Astrocyte (in vitro differentiated cells and primary cell): ENCODE measurements around the gene CENPC. TPM values are rescaled to one million over a fixed set of nuclear protein-coding genes. Genes with fewer than 3 reads are reported as not detected.

Experiments
- DNase-seq: peaks from one replicate; pipeline ENCODE4 v3.0.0-alpha.2; 2010; ENCODE audit warnings: low read depth
- FAIRE-seq: peaks from 2 replicates; lab custom pipeline; 2011; peaks lifted over from hg19 to GRCh38; lab: Jason Lieb, UNC
- H2AFZ ChIP-seq: 2 replicates; pipeline ENCODE4 v1.6.0; 2012; ENCODE audit warnings: low read depth, low read length, inconsistent platforms
- H3K27ac ChIP-seq: 2 replicates; pipeline ENCODE4 v1.5.1; 2011; ENCODE audit warnings: low read depth, low read length, inconsistent platforms
- H3K27me3 ChIP-seq: 2 replicates; pipeline ENCODE4 v1.6.0; 2011; ENCODE audit warnings: low read length, inconsistent platforms; ENCODE audit not compliant: insufficient read depth
- H3K36me3 ChIP-seq: 2 replicates; pipeline ENCODE4 v1.5.1; 2011; ENCODE audit warnings: low read length, inconsistent platforms; ENCODE audit not compliant: insufficient read depth
- H3K4me1 ChIP-seq: 2 replicates; pipeline ENCODE4 v1.5.1; 2011; ENCODE audit warnings: low read length, inconsistent platforms; ENCODE audit not compliant: insufficient read depth
- H3K4me2 ChIP-seq: 2 replicates; pipeline ENCODE4 v1.6.0; 2012; ENCODE audit warnings: low read length, inconsistent platforms
- H3K4me3 ChIP-seq: 2 replicates; pipeline ENCODE4 v1.5.1; 2011; ENCODE audit warnings: low read depth, mild to moderate bottlenecking, low read length, inconsistent platforms; ENCODE audit not compliant: insufficient read depth
- H3K79me2 ChIP-seq: 2 replicates; pipeline ENCODE4 v1.6.0; 2012; ENCODE audit warnings: mild to moderate bottlenecking, low read length, inconsistent platforms; ENCODE audit not compliant: insufficient read depth
- H3K9ac ChIP-seq: 2 replicates; pipeline ENCODE4 v1.6.0; 2012; ENCODE audit warnings: mild to moderate bottlenecking, low read length, inconsistent platforms
- H3K9me3 ChIP-seq: 2 replicates; pipeline ENCODE4 v1.5.1; 2012; ENCODE audit warnings: low read depth, mild to moderate bottlenecking, low read length, inconsistent platforms; ENCODE audit not compliant: insufficient read depth
- H4K20me1 ChIP-seq: 2 replicates; pipeline ENCODE4 v1.6.0; 2012; ENCODE audit warnings: low read length, inconsistent platforms; ENCODE audit not compliant: insufficient read depth
- H3K27ac Mint-ChIP-seq: one replicate; pipeline ENCODE4 v1.8.0; 2021; ENCODE audit warnings: mild to moderate bottlenecking, mixed read lengths; ENCODE audit not compliant: unreplicated experiment
- H3K27me3 Mint-ChIP-seq: one replicate; pipeline ENCODE4 v1.8.0; 2021; ENCODE audit warnings: low read depth, mixed read lengths; ENCODE audit not compliant: unreplicated experiment
- H3K36me3 Mint-ChIP-seq: one replicate; pipeline ENCODE4 v1.8.0; 2021; ENCODE audit warnings: low read depth, mixed read lengths; ENCODE audit not compliant: unreplicated experiment
- H3K4me1 Mint-ChIP-seq: one replicate; pipeline ENCODE4 v1.8.0; 2021; ENCODE audit warnings: low read depth, mixed read lengths; ENCODE audit not compliant: unreplicated experiment
- H3K4me3 Mint-ChIP-seq: one replicate; pipeline ENCODE4 v1.8.0; 2021; ENCODE audit warnings: mild to moderate bottlenecking, moderate library complexity, mixed read lengths; ENCODE audit not compliant: unreplicated experiment
- H3K9me3 Mint-ChIP-seq: one replicate; pipeline ENCODE4 v1.8.0; 2021; ENCODE audit warnings: mild to moderate bottlenecking, mixed read lengths; ENCODE audit not compliant: unreplicated experiment
- EZH2 ChIP-seq: IDR thresholded peaks from 2 replicates; pipeline ENCODE4 v1.6.1; 2012; ENCODE audit warnings: mild to moderate bottlenecking, low read length, inconsistent platforms; ENCODE audit not compliant: insufficient read depth
- total RNA-seq: library from RNA; stranded (reverse); gene quantifications from 2 replicates; pipeline ENCODE4 v1.2.1, GENCODE V29; 2021
- TF ChIP-seq, protein P1 (sequence below): IDR thresholded peaks from 2 replicates; pipeline ENCODE4 v1.5.1; 2011; ENCODE audit warnings: low read depth, mild to moderate bottlenecking, inconsistent platforms, low read length, moderate library complexity; ENCODE audit not compliant: insufficient read depth

Gene CENPC
- total RNA-seq, 1 donor from 2014 or later, result 13.4 TPM

GRCh38 chr4:67587156-67587555, 41.9 kb upstream of the CENPC start:
- Histone ChIP-seq H2AFZ (no peak overlapping the region), H3K79me2 (no peaks in the 10 kb centered on the region), H3K27ac (no peak overlapping the region), H4K20me1 (no peaks in the 10 kb centered on the region), H3K27me3 (no peaks in the 10 kb centered on the region), H3K9ac (no peak overlapping the region), H3K36me3 (no peaks in the 10 kb centered on the region), H3K4me3 (no peak overlapping the region), H3K9me3 (no peaks in the 10 kb centered on the region), H3K4me2 (no peak overlapping the region), H3K4me1 (no peaks in the 10 kb centered on the region)
- Mint-ChIP-seq H3K4me3 (no peak overlapping the region), H3K27me3 (no peaks in the 10 kb centered on the region), H3K27ac (no peak overlapping the region), H3K4me1 (peaks cover 2% of the 10 kb centered on the region), H3K36me3 (no peaks in the 10 kb centered on the region), H3K9me3 (no peaks in the 10 kb centered on the region)
- no peak for TF ChIP-seq EZH2
- no peak for FAIRE-seq
- no peak for DNase-seq

DNA sequence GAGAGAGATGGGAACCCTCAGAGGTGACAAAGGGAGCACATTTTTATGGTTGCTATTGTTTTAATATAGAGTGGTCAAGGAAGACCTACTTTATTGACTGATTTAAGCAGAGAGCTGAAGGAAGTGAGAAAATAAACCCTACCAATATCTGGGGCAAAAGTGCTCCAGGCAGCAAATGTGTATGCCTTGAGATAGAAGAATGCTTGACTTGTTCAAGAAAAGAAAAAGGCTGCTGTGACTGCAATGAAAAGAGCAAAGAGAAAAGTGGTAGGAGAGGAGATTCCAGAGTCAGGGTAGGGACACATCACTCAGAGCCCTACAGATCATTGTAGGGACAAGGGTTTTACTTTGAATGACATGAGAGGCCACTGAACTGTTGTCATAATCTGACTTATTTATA, 39.2 kb upstream of the CENPC start:
- peaks cover 3% of the 10 kb centered on the region for H3K4me1 Mint-ChIP-seq
- H3K36me3 Mint-ChIP-seq, result no peaks in the 10 kb centered on the region
- Histone ChIP-seq H3K9ac (no peak overlapping the region), H3K4me1 (no peaks in the 10 kb centered on the region), H3K4me2 (no peak overlapping the region), H3K27ac (no peak overlapping the region), H4K20me1 (no peaks in the 10 kb centered on the region), H3K36me3 (no peaks in the 10 kb centered on the region), H3K4me3 (no peak overlapping the region), H3K79me2 (no peaks in the 10 kb centered on the region), H3K9me3 (no peaks in the 10 kb centered on the region), H2AFZ (no peak overlapping the region), H3K27me3 (no peaks in the 10 kb centered on the region)
- H3K9me3 Mint-ChIP-seq, result no peaks in the 10 kb centered on the region
- FAIRE-seq (no peak), DNase-seq (no peak)
- H3K27me3 Mint-ChIP-seq, result no peaks in the 10 kb centered on the region
- H3K27ac Mint-ChIP-seq, result no peak overlapping the region
- H3K4me3 Mint-ChIP-seq, result no peak overlapping the region
- TF ChIP-seq EZH2, result no peak
- TF ChIP-seq, protein P1, sequence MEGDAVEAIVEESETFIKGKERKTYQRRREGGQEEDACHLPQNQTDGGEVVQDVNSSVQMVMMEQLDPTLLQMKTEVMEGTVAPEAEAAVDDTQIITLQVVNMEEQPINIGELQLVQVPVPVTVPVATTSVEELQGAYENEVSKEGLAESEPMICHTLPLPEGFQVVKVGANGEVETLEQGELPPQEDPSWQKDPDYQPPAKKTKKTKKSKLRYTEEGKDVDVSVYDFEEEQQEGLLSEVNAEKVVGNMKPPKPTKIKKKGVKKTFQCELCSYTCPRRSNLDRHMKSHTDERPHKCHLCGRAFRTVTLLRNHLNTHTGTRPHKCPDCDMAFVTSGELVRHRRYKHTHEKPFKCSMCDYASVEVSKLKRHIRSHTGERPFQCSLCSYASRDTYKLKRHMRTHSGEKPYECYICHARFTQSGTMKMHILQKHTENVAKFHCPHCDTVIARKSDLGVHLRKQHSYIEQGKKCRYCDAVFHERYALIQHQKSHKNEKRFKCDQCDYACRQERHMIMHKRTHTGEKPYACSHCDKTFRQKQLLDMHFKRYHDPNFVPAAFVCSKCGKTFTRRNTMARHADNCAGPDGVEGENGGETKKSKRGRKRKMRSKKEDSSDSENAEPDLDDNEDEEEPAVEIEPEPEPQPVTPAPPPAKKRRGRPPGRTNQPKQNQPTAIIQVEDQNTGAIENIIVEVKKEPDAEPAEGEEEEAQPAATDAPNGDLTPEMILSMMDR, result no peak

- Histone ChIP-seq H3K36me3 (no peaks in the 10 kb centered on the region), H3K4me3 (no peak overlapping the region), H3K27me3 (no peaks in the 10 kb centered on the region), H3K4me2 (no peak overlapping the region), H4K20me1 (no peaks in the 10 kb centered on the region), H3K79me2 (no peaks in the 10 kb centered on the region), H3K9ac (no peak overlapping the region), H2AFZ (no peak overlapping the region), H3K4me1 (no peaks in the 10 kb centered on the region), H3K9me3 (no peaks in the 10 kb centered on the region), H3K27ac (no peak overlapping the region)
- DNase-seq (no peak), FAIRE-seq (no peak)
- Mint-ChIP-seq H3K4me3 (no peak overlapping the region), H3K27ac (no peak overlapping the region), H3K9me3 (no peaks in the 10 kb centered on the region), H3K36me3 (no peaks in the 10 kb centered on the region), H3K4me1 (peaks cover 3% of the 10 kb centered on the region), H3K27me3 (no peaks in the 10 kb centered on the region)
- TF ChIP-seq, protein P1, result no peak
- no peak for TF ChIP-seq EZH2
These were observed 36.6 kb upstream of the CENPC start for GRCh38 chr4:67581913-67582312.
